NB4 (cell line): Measurements from ENCODE around the gene IFTAP.

Source experiments
- MYC ChIP-seq: IDR thresholded peaks from 2 replicates; pipeline ENCODE4 v1.6.1; 2011; ENCODE audit warnings: low read depth, low read length
- POLR2A ChIP-seq: IDR thresholded peaks from 2 replicates; pipeline ENCODE4 v1.6.1; 2011; ENCODE audit warnings: mild to moderate bottlenecking; ENCODE audit not compliant: insufficient read length; ENCODE audit errors: extremely low read depth
- TF ChIP-seq, protein P1 (sequence below): IDR thresholded peaks from one replicate; pipeline ENCODE4 v1.5.1; 2012; ENCODE audit warnings: low read depth, low read length

DNA sequence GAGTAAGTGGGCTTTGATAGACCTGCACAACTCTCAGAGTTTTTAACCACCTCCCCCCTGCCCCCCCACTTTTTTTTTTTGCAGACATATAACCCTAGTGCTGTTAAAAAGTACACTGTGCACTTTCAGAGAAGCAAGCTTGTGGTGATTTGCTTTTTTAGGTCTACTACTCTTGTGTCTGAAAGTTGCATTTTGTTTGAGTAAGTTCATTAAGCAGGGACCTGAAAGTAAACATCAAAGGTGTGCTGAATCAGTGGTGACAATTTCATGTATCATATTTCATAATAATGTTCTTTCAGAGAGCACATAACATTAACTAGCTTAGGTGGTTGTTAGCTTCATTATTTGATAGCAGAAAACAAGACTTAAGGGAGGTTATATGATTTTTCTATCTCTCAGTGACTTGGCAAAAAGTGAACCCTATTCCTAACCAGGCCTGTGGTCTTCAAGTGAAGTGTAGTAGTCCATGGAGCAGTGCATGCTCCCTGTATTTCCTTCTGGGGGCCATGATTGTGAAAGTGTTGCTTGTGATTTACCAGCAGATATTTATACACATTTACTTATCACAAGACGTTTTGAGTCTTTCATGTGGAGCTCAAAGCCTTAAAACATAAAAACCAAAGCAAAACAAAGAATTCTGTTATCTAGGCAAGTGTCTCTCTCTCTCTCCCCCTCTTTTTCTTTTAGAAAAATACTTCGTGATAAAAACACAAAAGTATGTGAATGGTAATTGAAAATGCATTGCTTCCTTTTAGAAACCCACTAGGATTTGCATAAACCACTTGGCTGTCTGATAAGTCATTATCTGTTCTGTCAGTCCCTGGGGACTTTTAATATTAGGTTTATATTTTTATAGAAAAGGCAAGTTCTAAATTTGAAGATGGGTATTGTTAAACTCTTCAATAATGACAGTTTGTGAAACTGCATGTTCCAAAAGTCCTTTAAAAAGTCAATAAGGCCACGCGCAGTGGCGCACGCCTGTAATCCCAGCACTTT lies 11.2 kb downstream of the IFTAP start:
- no peak for TF ChIP-seq POLR2A
- TF ChIP-seq, protein P1, sequence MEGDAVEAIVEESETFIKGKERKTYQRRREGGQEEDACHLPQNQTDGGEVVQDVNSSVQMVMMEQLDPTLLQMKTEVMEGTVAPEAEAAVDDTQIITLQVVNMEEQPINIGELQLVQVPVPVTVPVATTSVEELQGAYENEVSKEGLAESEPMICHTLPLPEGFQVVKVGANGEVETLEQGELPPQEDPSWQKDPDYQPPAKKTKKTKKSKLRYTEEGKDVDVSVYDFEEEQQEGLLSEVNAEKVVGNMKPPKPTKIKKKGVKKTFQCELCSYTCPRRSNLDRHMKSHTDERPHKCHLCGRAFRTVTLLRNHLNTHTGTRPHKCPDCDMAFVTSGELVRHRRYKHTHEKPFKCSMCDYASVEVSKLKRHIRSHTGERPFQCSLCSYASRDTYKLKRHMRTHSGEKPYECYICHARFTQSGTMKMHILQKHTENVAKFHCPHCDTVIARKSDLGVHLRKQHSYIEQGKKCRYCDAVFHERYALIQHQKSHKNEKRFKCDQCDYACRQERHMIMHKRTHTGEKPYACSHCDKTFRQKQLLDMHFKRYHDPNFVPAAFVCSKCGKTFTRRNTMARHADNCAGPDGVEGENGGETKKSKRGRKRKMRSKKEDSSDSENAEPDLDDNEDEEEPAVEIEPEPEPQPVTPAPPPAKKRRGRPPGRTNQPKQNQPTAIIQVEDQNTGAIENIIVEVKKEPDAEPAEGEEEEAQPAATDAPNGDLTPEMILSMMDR, result no peak
- TF ChIP-seq MYC, result no peak
